ENCODE data around the gene RPL10.

RPL10 gene

DNA sequence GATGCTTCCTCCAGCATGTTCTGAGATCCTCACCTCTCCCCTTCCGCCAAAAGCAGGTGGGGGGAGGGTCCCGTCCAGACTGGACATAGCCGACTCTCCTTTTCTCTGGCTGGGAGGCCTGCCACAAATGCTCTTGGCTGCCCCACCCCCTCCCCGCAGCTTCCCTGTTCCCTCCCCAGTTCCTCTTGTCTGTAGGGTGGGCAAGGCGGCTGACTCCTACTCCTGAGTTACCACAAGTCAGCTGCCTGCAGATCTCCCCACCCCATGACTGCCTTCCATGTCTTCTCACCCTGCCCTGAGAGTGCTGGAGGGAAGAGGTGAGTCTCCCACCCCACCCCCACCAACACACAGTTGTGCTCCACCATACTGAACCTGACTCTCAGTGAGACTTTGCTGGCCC is 33.2 kb downstream of the RPL10 start:
- peak; percentile 66 for DNase-seq

DNA sequence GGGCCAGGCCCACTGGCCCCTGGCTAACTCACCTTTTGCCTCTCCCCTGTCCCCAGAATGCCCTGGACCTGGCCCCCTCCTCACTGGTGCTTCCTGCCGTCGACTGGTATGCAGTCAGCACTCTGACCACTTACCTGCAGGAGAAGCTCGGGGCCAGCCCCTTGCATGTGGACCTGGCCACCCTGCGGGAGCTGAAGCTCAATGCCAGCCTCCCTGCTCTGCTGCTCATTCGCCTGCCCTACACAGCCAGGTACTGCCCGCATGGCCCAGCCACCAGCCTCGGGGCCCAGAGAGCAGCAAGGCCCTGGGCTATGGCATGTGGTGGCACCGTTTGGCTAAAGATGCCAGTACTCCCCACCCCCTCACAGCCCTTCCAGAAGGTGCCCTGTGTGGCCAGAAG is 34.0 kb downstream of the RPL10 start:
- no peak for DNase-seq

DNA sequence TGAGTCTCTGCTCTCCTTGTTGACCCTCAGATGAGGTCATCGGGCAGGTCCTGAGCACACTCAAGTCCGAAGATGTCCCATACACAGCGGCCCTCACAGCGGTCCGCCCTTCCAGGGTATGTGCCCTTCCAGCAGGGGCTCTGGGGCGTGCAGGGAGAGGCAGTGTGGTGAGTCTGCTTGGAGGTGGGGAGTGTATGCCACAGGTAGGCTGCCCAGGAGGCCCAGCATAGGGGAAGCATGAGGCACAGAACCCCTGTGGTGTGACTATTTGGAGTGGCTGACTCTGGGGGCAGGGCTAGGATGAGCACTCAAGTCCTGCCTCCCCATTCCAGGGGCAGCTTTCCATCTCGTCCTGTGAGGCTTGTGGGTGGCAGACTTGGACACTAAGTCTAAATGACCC is 35.4 kb downstream of the RPL10 start:
- no peak for DNase-seq

DNA sequence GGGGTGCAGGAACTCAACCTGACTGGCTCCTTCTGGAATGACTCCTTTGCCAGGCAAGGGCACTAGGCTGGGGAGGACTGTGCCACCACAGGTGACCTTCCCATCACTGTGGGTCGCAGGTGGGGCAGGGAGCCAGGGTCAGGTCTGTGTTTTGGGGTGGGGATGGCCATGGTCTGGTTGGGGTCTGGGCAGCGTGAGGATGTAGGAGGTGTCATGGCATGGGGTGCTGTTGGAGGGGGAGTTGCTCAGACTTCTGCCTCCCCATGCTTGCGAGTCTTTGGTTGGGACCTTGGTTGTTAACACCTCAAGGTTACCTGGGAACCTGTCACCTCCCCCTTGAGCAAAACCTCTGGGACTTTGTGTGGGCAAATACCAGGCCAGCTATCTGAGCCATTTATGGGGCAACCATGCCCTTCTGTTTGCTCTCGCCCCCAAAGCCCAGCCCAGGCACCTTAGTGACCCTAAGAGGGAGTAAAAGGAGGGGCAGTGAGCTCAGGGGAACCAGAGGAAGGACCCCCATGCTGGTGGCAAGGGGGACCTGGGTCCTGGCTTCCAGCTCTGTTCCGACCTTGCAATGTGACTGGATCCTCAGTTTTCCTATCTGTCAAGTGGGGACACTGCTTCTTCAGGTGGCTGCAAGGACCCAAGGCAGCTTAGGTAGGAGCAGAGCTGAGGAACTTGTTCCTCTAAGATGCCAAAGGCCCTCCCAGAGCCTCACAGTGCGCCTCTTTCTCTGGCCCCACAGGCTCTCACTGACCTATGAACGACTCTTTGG is 36.4 kb downstream of the RPL10 start:
- DNase-seq: no peak

DNA sequence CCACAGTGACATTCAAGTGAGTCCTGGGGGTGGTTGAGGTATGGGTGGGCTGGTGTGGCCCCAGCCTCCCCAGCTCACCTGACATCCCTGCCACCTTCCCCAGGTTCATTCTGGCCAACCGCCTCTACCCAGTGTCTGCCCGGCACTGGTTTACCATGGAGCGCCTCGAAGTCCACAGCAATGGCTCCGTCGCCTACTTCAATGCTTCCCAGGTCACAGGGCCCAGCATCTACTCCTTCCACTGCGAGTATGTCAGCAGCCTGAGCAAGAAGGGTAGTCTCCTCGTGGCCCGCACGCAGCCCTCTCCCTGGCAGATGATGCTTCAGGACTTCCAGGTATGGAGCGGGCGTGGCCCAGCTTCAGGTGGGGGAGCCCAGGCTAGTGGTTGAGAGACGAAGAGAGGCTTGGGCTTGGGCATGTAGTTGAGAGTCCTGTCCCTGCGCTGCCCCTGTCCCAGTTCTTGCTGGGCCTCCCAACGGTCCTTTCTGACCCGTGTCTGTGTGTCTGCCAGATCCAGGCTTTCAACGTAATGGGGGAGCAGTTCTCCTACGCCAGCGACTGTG is 37.1 kb downstream of the RPL10 start:
- no peak for DNase-seq

DNA sequence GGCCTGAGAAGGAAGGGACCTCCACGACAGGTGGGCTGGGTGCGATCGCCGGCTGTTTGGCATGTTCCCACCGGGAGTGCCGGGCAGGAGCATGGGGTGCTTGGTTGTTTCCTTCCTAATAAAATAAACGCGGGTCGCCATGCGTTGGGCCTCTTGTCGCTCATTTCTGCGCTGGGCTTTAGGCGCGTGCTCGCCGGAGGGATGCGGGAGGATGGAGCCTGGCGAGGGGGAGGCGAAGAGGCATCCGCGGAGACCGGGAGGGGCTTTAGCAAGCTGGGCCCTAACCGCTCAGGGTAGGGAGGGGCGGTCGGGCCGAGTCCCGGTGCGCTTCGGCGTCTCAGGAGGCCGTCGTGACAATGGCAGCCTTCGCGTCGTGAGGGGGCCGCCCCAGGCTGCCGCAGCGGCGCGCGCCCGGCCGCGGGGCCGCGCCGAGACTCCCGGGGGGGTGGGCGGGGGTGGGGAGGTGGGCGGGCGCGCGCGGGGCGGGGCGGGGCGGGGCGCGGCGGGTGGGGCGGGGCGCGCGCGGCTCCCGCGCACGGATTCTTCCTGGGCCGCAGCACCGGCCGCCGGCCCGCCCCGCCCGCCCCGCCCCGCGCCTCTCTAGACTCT is 38.3 kb downstream of the RPL10 start:
- DNase-seq: peak; percentile 50

DNA sequence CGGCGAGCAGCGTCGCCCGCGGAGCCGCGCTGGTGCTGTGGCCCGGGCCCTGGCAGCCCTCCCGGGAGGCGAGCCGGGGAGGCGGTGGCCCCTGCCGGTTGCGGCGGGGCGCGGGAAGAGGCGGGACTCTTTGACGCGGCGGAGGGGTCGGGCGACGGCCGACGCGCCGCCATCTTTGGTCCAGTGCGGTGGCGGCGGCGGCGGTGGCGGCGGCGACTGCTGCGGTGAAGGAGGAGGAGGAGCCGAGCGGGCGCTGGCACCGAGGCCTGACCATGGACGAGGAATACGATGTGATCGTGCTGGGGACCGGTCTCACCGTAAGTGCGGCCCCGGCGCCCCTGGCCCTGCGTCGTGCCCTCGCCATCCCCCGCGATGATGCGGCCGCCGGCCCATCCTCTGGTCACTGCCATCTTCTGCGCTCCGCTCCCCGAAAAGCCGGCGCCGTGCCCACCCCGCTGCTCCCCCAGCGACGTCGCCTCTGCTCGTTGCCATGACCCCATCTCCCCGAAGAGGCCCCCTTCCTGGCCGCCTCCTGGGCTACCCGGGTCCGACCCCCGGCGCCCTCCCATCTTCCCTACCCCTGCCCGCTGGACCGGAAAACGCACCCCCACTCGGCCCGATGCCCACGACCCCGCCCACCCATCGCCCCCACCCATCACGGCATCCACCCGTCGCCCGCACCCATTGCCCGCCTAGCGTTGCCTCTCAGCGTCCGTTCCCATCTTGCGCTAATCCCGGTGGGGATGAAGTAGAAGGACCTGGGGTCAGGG is 39.0 kb downstream of the RPL10 start, which contains the start of gene GDI1:
Gene GDI1, plus strand, starts transcription at position 172 of the 770 bp plus-strand sequence. Its CDS starts 101 bp downstream, at position 273.
- DNase-seq: peak; percentile 46

DNA sequence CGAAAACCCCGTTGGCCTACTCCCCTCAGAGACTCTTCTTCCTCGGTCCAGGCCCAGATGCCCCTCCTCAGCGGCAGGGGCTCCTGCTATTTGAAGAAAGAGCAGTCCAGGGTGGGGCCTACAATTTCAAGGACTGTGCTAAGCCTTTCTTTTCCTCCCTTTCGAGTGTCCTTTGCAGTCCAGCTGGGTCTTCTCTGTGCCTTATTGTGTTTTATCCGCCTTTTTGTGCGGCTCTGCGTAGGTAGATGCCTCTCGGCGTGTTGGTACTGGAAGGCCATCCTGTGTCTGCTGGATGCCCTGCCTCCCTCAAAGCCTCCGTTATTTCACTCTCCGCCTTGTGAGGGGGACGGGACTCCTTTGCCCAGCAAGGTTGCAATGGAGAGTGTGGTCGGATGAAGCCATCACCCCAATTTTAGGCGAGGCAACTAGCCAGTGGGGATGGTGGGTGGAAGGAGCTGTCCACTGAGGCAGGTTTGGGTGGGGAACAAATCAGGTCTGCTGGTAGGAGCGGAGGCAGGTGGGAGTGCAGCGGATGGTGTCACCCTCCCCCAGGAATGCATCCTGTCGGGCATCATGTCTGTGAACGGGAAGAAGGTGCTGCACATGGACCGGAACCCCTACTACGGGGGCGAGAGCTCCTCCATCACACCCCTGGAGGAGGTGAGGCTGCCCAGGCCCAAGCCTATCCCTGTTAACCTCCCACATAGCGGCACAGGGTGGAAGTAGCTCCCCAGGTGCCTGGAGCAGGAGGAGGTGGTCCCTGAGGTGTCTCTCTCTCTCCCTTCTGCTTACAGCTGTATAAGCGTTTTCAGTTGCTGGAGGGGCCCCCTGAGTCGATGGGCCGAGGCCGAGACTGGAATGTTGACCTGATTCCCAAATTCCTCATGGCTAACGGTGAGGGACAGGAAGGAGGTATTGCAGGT is 40.1 kb downstream of the RPL10 start:
- DNase-seq: no peak

DNA sequence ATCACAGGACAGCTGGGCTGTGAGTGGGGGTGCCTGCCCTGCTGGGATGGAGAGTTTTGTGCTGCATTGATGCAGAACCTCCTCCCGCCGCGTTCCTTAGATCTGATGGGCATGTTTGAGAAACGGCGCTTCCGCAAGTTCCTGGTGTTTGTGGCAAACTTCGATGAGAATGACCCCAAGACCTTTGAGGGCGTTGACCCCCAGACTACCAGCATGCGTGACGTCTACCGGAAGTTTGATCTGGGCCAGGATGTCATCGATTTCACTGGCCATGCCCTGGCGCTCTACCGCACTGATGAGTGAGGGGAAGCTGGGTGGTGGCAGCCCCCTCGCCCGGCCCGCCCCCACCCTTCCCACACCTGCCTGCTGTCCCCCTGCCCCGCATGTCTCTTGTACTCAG is 41.7 kb downstream of the RPL10 start:
- no peak for DNase-seq

DNA sequence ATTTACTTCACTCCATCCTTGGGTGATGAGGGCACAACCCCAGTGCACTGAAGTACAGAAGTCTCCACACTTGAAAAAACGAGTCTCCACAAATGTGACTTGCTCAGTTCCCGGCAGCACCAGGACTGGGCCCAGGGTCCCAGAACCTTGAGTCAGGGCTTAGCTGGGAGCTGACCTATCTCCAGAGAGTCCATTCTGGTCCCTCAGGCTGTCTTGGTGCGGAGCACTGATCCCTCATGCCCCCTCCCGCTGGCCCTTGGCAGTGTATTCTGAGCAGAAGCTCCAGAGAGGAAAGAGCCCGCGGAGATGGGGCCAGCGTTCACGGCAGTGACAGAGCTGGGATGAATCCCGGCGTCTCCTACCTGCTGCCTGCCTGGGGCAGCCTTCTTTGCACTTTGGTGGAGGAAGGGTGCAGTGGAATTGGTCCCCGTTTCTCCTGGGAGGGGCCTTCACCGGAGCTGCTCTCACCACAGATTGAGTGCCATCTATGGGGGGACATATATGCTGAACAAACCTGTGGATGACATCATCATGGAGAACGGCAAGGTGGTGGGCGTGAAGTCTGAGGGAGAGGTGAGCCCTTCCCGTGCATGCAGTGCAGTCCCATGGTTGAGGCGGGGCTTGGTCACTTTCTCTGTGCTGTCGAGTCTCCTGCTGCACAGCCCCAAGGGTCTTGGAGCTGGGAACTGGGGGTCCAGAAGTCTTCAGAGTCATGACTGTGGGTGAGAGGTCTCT is 42.6 kb downstream of the RPL10 start:
- no peak for DNase-seq

DNA sequence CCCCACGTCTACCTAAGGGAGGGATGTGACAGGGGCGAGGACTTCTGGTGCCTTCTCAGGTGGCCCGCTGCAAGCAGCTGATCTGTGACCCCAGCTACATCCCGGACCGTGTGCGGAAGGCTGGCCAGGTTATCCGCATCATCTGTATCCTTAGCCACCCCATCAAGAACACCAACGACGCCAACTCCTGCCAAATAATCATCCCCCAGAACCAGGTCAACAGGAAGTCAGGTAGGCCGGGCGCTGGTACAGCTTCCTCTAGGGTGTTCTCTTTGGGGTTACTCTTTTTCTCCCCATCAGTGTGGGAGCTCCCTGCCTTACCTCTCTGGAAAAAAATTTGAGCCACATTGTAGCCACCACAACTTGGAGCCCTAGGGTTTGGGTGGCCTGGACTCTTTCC is 43.4 kb downstream of the RPL10 start:
- DNase-seq: no peak

DNA sequence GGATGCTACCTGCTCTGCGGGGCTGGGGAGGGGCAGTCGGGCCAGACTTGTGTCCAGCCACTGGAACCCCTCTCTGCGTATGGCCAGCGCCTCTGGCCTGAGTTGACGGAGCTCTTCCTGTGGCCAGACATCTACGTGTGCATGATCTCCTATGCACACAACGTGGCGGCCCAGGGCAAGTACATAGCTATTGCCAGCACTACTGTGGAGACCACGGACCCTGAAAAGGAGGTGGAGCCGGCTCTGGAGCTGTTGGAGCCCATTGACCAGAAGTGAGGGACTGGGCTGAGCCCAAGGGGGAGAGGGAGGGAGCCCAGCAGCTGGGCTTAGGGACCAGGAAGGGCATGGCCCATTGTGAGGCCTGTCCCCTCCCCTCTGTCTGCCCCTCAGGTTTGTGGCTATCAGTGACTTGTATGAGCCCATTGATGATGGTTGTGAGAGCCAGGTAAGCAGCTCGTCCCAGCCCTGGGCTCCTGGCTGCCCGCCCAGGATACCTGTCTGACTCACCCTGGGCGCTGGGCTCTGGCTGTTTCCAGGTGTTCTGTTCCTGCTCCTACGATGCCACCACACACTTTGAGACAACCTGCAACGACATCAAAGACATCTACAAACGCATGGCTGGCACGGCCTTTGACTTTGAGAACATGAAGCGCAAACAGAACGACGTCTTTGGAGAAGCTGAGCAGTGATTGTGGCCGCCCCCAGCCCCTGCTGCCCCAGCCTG is 44.0 kb downstream of the RPL10 start:
- DNase-seq: no peak

DNA sequence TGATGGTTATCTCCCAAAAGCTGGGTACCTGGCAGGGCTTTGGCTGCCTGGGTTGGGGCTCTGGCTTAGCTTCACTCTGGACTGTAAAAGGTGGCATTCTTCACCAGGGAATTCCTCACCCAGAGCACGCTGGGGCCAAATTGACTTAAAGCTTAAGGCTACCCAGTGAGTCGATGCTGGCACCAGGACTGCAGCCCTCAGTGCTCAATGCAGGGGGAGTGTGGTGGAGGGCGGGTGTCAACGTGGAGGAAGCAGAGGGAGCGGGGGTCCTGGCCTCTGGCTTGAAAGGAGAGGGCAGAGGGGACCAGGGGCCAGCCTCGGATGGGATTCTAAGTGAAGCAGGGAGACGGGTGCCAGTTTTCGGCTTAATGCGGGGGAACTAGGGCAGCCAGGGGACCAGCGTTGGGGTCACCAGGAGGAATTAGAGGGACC is 45.3 kb downstream of the RPL10 start:
- DNase-seq: no peak

DNA sequence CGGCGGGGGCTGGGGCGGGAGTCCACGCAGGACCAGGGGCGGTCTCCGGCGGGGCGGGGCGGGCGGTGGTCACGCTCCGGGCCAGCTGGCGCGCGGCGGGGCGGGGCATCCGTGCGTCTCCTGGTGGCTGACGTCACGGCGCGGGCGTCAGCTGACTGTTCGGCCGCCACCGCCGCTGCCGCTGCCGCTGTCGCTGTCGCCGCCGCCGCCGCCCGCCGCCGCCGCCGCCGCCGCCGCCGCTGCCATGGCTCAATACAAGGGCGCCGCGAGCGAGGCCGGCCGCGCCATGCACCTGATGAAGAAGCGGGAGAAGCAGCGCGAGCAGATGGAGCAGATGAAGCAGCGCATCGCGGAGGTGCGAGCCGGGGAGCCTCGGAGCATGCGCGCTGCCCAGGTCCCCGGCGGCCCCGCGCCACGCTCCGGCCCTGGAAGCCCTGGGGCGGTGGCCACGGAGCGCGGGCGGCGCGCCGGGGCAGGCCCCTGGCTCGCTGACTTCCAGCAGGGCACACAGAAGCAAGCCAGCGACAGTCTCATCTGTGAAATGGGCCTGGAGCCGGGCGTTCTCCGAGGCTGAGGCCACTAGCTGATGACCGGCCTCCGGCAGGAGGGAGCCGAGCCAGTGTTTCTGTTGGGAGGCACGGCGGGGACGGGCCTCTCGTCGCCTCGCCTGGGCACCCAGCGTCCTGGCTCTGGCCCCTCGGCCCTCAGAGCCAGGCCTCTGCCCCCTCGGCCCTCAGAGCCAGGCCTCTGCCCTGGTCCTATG is 46.0 kb downstream of the RPL10 start, which contains the start of gene FAM50A:
Gene FAM50A, plus strand, starts transcription at position 150 of the 763 bp plus-strand sequence. Its CDS starts 95 bp downstream, at position 245.
- peak; percentile 84 for DNase-seq

DNA sequence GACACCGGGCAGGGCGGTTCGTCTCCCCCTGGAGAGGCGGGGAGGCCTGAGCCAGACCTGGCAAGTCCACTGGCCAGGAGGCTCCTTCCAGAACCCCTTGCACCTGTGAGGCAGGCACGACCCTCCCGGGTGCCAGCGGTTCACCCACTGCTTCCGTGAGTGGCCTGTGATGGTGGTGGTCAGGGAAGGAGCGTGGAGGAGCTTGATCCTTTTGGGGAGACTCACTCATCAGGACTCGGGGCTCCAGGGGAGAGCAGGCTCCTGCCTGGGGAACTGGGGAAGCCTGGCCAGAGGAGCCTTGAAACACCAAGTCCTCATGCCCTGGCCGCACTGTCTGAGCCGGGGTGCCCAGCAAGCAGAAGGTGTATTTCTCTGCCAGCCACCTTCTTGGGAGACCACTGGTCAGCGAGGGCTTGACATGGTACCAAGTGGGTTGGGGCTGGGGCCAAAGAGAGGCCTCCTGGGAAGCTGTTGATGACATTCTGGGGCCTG is 46.6 kb downstream of the RPL10 start:
- DNase-seq: no peak

DNA sequence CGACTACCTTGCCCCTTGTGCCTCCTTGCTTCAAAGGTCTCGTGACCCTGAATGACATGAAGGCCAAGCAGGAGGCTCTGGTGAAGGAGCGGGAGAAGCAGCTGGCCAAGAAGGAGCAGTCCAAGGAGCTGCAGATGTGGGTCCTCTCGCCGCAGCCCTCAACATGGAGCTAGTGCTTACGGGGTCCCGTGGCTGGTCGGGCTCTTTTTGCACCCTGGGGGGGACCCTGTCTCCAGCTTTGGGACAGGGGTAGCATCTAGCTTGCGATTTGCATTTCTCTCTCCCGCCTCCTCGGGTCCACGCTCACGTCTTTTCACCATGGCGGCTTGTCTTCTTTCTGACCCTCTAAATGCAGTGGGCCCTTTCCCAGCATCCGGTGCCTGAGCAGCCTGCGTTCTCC is 47.6 kb downstream of the RPL10 start:
- DNase-seq: no peak

DNA sequence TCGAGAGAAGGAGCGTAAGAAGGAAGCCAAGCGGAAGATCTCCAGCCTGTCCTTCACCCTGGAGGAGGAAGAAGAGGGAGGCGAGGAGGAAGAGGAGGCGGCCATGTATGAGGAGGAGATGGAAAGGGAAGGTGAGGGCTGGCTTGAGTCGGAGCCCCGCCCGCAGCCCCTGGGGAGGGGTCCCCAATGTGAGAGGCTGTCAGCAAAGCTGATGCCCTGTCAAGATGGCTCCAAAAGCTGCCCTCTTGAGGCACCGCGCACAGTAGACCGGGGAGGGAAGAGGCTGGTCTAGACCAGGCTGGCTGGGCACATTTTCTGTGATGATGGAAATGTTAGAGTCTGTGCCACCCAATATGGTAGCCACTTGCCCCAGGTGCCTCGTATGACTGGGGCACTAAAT is 48.3 kb downstream of the RPL10 start:
- DNase-seq: no peak

DNA sequence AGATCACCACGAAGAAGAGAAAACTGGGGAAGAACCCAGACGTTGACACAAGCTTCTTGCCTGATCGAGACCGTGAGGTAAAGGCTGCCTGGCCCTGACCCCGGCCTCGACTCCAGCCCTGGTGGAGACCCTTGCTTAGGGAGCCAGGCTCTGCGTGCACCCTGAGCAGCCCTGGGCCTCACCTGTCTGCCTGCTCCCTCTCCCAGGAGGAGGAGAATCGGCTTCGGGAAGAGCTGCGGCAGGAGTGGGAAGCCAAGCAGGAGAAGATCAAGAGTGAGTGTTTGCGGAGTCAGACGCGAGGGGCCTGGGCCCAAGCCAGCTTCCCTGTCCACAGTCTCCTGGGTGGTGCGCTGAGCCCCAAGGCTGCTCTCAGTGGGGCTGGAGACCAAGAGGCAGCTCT is 50.3 kb downstream of the RPL10 start:
- DNase-seq: no peak

DNA sequence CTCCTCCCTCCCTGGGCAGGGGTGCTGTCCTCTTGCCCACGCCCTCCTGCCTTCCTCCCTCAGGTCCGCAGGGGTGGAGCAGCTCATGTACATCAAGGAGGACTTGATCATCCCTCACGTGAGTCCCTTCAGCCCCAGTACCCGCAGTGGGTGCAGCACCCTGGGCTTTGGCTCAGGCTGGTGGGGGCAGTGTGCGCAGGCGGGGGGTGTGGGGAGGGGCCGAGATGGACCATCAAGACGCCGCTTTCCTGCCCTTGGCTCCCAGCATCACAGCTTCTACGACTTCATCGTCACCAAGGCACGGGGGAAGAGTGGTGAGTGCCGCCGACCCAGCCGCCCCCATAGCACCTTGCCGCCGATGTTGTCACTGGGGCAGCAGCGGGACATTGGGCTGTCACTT is 51.4 kb downstream of the RPL10 start:
- DNase-seq: no peak

DNA sequence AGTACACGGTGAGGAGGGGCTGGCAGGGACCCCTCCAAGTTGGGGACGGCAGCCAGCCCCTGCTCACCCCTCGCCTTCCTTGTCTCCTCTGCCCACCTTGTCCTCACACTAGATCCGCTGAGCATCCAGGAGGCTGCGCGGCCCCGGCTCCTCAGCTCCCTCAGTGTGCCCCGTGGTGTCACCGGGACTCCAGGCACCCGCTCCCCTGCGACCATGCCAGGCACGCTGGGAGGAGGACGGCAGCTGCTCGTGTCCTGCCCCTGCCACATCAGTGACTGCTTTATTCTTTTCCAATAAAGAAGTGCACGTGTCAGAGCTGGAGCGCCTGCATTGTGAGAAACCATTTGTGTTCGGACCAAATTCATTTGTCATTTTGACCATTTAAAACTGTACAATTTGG is 52.1 kb downstream of the RPL10 start:
- DNase-seq: no peak
